Measurements from ENCODE around the gene FARSA.
"Not testable (repeated sequence)": the region's sequence is repeated elsewhere in the genome, so short reads cannot be mapped to it uniquely, and the experiment has no call there.

Gene FARSA

DNA sequence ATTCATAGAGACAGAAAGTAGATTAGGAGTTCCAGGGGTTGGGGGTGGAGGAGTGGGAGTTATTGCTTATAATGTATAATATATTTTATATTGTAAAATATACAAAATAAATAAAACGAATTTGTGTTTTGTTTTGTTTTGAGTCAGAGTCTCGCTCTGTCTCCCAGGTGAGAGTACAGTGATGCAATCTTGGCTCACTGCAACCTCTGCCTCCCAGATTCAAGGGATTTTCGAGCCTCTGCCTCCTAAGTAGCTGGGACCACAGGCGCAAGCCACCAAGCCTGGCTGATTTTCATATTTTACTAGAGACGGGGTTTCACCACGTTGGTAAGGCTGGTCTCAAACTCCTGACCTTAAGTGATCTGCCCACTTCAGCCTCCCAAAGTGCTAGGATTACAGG is 26.0 kb upstream of the FARSA start:
- no peak for DNase-seq (ENCODE audit: low read depth)
- H3K4me3 ChIP-seq (ENCODE audit: low read depth, low read length), result no peak overlapping the region
- TF ChIP-seq, protein P1, sequence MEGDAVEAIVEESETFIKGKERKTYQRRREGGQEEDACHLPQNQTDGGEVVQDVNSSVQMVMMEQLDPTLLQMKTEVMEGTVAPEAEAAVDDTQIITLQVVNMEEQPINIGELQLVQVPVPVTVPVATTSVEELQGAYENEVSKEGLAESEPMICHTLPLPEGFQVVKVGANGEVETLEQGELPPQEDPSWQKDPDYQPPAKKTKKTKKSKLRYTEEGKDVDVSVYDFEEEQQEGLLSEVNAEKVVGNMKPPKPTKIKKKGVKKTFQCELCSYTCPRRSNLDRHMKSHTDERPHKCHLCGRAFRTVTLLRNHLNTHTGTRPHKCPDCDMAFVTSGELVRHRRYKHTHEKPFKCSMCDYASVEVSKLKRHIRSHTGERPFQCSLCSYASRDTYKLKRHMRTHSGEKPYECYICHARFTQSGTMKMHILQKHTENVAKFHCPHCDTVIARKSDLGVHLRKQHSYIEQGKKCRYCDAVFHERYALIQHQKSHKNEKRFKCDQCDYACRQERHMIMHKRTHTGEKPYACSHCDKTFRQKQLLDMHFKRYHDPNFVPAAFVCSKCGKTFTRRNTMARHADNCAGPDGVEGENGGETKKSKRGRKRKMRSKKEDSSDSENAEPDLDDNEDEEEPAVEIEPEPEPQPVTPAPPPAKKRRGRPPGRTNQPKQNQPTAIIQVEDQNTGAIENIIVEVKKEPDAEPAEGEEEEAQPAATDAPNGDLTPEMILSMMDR (IDR thresholded peaks at IDR 0.05; ENCODE audit: insufficient read depth, low read depth, low read length, missing control alignments), result no peak

DNA sequence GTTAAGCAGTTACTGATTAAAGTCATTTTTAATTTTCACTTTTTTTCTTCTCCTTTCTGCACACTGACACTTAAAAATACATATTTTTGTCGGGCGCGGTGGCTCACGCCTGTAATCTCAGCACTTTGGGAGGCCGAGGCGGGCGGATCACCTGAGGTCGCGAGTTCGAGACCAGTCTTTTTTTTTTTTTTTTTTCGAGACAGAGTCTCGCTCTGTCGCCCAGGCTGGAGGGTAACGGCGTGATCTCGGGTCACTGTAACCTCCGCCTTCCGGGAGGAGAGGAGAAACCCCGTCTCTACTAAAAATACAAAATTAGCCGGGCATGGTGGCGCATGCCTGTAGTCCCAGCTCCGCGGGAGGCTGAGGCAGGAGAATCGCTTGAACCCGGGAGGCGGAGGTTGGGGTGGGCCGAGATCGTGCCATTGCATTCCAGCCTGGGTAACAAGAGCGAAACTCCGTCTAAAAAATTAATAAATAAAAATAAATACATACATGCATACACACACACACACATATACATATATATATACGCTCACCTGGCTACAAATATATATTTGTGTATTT is 24.0 kb upstream of the FARSA start:
- peak overlapping the region; percentile 82 for H3K4me3 ChIP-seq (ENCODE audit: low read depth, low read length)
- DNase-seq (ENCODE audit: low read depth), result not testable (repeated sequence)

DNA sequence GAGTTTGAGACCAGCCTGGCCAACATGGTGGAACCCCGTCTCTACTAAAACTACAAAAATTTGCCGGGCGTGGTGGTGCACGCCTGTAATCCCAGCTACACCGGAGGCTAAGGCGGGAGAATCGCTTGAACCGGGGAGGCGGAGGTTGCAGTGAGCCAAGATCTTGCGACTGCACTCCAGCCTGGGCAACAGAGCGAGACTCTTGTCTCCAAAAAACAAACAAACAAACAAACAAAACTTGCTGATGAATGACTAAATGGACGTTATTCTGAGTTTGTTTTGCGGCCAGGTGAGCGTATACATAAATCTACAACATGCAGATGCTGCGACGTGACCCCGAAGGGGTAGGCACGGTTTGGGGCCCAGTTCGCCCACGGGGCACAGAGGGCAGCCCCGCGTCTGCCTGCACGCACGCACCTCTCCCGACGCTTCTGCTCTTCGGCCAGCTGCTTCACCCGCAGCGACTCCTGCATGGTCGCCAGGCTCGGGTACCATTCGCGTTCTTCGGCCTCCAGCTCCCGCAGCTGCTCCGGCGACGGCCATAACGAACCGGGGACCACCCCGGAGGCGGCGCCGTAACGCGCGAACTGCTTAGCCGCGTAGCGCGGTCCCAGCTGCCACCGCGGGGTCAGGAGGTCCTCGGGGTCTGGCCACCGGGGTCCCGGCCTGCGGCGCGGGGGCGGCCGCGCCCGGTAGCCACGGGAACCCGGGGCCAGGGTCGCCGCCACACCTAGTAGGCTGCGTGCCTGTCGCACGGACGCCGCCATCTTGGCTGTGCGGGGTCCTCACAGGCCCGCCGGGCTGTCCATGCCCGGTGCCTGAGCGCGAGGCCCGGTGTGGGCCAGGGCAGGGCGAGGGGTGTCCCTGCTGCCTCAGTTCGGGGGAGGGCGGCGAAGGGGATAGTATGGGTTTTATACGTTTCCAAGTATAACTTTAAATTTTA is 23.2 kb upstream of the FARSA start, which contains the start of gene GADD45GIP1:
TSS of gene GADD45GIP1 (minus strand) at position 778 of the 943 bp plus-strand sequence. CDS start at position 767, 11 bp downstream.
- peak within 1 kb of the TSS; percentile 82 for H3K4me3 ChIP-seq (ENCODE audit: low read depth, low read length)
- TF ChIP-seq, protein P1 (IDR thresholded peaks at IDR 0.05; ENCODE audit: insufficient read depth, low read depth, low read length, missing control alignments), result no peak
- DNase-seq (ENCODE audit: low read depth), result peak; percentile 92

DNA sequence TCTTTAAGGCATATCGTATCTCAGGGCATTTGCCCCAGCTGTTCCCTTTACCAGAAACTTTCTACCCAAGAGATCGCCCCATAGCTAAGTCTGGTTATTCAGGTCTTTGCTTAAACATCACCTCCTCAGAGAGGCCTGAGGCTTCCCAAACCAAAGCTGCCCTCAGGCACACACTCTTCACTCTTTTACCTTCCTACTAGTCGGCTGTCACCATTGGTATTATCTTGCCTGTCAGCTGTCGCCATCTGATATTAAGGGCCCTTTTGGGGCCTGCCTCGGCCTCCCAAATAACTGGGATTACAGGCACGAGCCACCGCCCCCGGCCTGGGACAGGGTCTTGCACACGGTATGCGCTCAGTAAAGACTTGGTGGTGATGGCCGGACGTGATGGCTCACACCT is 22.5 kb upstream of the FARSA start:
- DNase-seq (ENCODE audit: low read depth), result no peak
- H3K4me3 ChIP-seq (ENCODE audit: low read depth, low read length), result peak overlapping the region; percentile 82
- TF ChIP-seq, protein P1 (IDR thresholded peaks at IDR 0.05; ENCODE audit: insufficient read depth, low read depth, low read length, missing control alignments), result no peak

DNA sequence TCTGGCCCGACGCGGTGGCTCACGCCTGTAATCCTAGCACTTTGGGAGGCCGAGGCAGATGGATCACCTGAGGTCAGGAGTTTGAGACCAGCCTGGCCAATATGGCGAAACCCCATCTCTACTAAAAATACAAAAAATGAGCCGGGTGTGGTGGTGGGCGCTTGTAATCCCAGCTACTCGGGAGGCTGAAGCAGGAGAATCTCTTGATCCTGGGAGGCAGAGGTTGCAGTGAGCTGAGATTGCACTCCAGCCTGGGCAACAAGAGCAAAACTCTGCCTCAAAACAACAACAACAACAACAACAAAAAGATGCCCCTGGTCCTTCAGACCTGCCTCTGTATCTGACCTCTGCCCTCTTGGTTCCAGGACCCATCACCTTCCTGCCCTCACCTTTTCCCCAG is 22.1 kb upstream of the FARSA start:
- H3K4me3 ChIP-seq (ENCODE audit: low read depth, low read length), result peak overlapping the region; percentile 82
- not testable (repeated sequence) for DNase-seq (ENCODE audit: low read depth)

DNA sequence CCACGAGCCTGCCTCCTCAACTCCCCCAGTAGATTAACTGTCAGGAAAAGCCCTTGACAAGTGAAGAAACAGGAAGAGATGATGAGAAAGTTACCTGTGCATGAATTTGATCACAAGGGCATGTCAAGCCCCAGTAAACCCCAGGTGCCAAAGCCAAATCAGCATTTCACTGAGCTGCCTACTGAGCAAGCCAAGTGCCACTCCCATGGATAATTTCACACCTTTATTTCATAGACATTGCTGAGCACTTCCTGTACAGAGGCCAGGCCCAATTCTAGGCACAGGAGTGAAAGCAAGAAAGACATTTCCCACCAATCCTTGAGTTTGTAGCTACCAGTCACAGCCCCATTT is 21.1 kb upstream of the FARSA start:
- no peak overlapping the region for H3K4me3 ChIP-seq (ENCODE audit: low read depth, low read length)
- DNase-seq (ENCODE audit: low read depth), result no peak
- TF ChIP-seq, protein P1 (IDR thresholded peaks at IDR 0.05; ENCODE audit: insufficient read depth, low read depth, low read length, missing control alignments), result no peak

DNA sequence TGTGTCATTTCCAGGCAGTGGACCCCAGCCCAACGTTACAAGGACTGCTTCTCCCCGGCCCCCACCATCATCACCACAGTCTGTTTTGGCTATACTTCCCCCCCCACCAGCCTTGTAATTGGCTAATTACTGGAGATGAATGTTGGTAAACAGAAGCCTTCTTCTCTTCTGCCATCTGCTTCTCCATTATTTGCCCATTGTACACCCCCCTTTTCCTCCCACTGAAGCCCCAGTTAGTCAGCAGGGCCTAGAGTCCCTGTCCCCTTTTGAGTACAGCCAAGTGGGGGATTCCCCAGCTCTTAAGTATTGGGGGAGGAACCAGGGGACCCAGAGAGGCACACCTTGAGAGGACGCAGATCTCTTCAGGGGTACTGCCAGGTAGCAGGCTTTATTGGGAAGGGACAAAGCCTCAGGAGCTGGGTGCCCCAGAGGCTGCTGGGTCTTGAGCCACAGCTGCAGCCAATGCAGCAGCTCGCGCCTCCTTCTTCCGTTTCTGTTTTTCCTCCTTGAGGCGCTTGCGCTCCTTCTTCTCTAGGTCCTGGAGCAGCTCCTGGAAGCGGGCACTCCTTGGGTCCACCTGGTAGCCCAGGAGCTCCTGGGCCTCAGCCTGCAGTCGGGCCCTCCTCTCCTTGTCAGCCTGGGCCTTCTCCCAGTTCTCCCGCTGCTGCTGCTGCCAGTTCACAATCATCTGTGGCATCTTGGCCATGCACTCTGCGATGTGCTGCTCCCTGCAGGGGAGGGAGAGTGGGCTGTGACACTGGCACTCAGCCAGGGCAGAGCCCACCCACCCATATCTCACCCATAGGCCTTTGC is 20.5 kb upstream of the FARSA start:
- DNase-seq (ENCODE audit: low read depth), result no peak
- H3K4me3 ChIP-seq (ENCODE audit: low read depth, low read length), result no peak overlapping the region
- TF ChIP-seq, protein P1 (IDR thresholded peaks at IDR 0.05; ENCODE audit: insufficient read depth, low read depth, low read length, missing control alignments), result no peak

All from GM12865 (cell line).